Endothelial cell of umbilical vein (primary cell): ENCODE results near the gene PRSS22. TPM values are rescaled to one million over a fixed set of nuclear protein-coding genes. Genes with fewer than 3 reads are reported as not detected.

Experiments used
- BruUV-seq: library from RNA; stranded (reverse); fragments of 400-500 nt; replicated peaks from 2 replicates; lab custom pipeline; 2021; lab: Mats Ljungman, UMichigan
- CTCF ChIA-PET: fragments of 300-600, 350-600 bp; sonication (Branson Sonifier 250); formaldehyde crosslinking; loops from one replicate; lab custom pipeline; 2021; ENCODE audit warnings: antibody characterized with exemption, inconsistent platforms; lab: Charles Lee
- POLR2A ChIA-PET: fragments of 300-600, 350-600 bp; sonication (Branson Sonifier 250); formaldehyde crosslinking; loops from one replicate; lab custom pipeline; 2021; ENCODE audit warnings: antibody characterized with exemption, inconsistent platforms; lab: Charles Lee
- DNase-seq: peaks from one replicate; pipeline ENCODE4 v3.0.0-alpha.2; 2011; ENCODE audit warnings: low read depth, low spot score
- FAIRE-seq: peaks from 2 replicates; lab custom pipeline; 2011; peaks lifted over from hg19 to GRCh38; lab: Jason Lieb, UNC
- H2AFZ ChIP-seq: 2 replicates; pipeline ENCODE4 v1.6.0; 2012; ENCODE audit warnings: low read depth, low read length, control low read depth, inconsistent platforms
- H3K27ac ChIP-seq: 2 replicates; pipeline ENCODE4 v1.5.1; 2011; ENCODE audit warnings: low read depth, mild to moderate bottlenecking, control low read depth, low read length, moderate library complexity; ENCODE audit not compliant: insufficient read depth
- H3K27me3 ChIP-seq, 2 experiments: 2 replicates each; pipeline versions ENCODE4 v1.6.0 to v1.6.1; 2011; ENCODE audit warnings: low read length in 2 of 2, mixed read lengths in 1 of 2; ENCODE audit not compliant: control insufficient read depth in 2 of 2, insufficient read depth in 2 of 2
- H3K36me3 ChIP-seq, 2 experiments: 2 replicates in 1 of 2; 3 replicates in 1 of 2; pipeline ENCODE4 v1.5.1; 2011; ENCODE audit warnings: low read length in 2 of 2, mild to moderate bottlenecking in 1 of 2, moderate library complexity in 1 of 2; ENCODE audit not compliant: control insufficient read depth in 2 of 2, insufficient read depth in 2 of 2; ENCODE audit errors: extremely low read depth in 1 of 2
- H3K4me1 ChIP-seq: 3 replicates; pipeline ENCODE4 v1.5.1; 2011; ENCODE audit warnings: mild to moderate bottlenecking, low read length; ENCODE audit not compliant: control insufficient read depth, insufficient read depth; ENCODE audit errors: extremely low read depth
- H3K4me2 ChIP-seq: 2 replicates; pipeline ENCODE4 v1.6.1; 2011; ENCODE audit warnings: low read length, control low read depth, mixed read lengths; ENCODE audit not compliant: insufficient read depth
- H3K4me3 ChIP-seq, 3 experiments: fragments of 200-600 bp in 1 of 3; sonication (generic), shearing (Covaris generic) in 1 of 3; replicated peaks in 1 of 3; 2 replicates each; pipeline ENCODE4 v1.5.1; 2011 to 2016; ENCODE audit warnings: control low read depth in 3 of 3, low read length in 3 of 3, mild to moderate bottlenecking in 2 of 3, inconsistent platforms in 1 of 3, low read depth in 1 of 3, moderate library complexity in 1 of 3; ENCODE audit not compliant: insufficient read depth in 1 of 3
- H3K79me2 ChIP-seq: 2 replicates; pipeline ENCODE4 v1.6.0; 2012; ENCODE audit warnings: low read length, inconsistent platforms; ENCODE audit not compliant: control insufficient read depth, insufficient read depth
- H3K9ac ChIP-seq: replicated peaks from 2 replicates; pipeline ENCODE3; 2011; ENCODE audit warnings: low read length, control low read depth; ENCODE audit not compliant: insufficient read depth; ENCODE audit errors: extremely low read depth
- H3K9me1 ChIP-seq: replicated peaks from 3 replicates; pipeline ENCODE4 v1.6.0; 2011; ENCODE audit warnings: mild to moderate bottlenecking, low read length; ENCODE audit not compliant: control insufficient read depth, insufficient read depth; ENCODE audit errors: extremely low read depth
- H3K9me3 ChIP-seq: replicated peaks from 2 replicates; pipeline ENCODE4 v1.5.1; 2012; ENCODE audit warnings: low read length, inconsistent platforms; ENCODE audit not compliant: control insufficient read depth, insufficient read depth
- H4K20me1 ChIP-seq: replicated peaks from 2 replicates; pipeline ENCODE3; 2011; ENCODE audit warnings: mild to moderate bottlenecking, low read length; ENCODE audit not compliant: control insufficient read depth, insufficient read depth; ENCODE audit errors: extremely low read depth
- CTCF ChIP-seq, 2 donors: IDR thresholded peaks; 1 replicate in 1 of 2; 2 replicates in 1 of 2; pipeline ENCODE4 v1.5.1; 2011; ENCODE audit warnings: low read length in 2 of 2, mild to moderate bottlenecking in 2 of 2, moderate library complexity in 2 of 2, control low read depth in 1 of 2, inconsistent platforms in 1 of 2, low read depth in 1 of 2; ENCODE audit not compliant: insufficient read depth in 1 of 2; ENCODE audit errors: extremely low read depth in 1 of 2
- EZH2 ChIP-seq: IDR thresholded peaks from 2 replicates; pipeline ENCODE4 v1.6.1; 2012; ENCODE audit warnings: borderline replicate concordance, low read depth, mild to moderate bottlenecking, moderate library complexity, low read length, inconsistent platforms; ENCODE audit not compliant: severe bottlenecking
- FOS ChIP-seq: IDR thresholded peaks from 2 replicates; pipeline ENCODE4 v1.6.1; 2011; ENCODE audit warnings: mild to moderate bottlenecking, low read length, moderate library complexity, borderline replicate concordance; ENCODE audit not compliant: insufficient read depth
- GATA2 ChIP-seq: IDR thresholded peaks from 2 replicates; pipeline ENCODE4 v1.7.0; 2011; ENCODE audit warnings: low read depth, mild to moderate bottlenecking, moderate library complexity, mixed read lengths, low read length; ENCODE audit not compliant: insufficient read length, insufficient read depth
- JUN ChIP-seq: IDR thresholded peaks from 2 replicates; pipeline ENCODE4 v1.6.1; 2011; ENCODE audit warnings: borderline replicate concordance, low read depth; ENCODE audit not compliant: insufficient read length, insufficient read depth
- MAX ChIP-seq: IDR thresholded peaks from 2 replicates; pipeline ENCODE4 v1.6.1; 2011; ENCODE audit not compliant: insufficient read depth, insufficient read length
- MYC ChIP-seq: IDR thresholded peaks from one replicate; pipeline ENCODE4 v1.6.1; 2011; ENCODE audit warnings: mild to moderate bottlenecking, low read depth, low read length
- POLR2A ChIP-seq: IDR thresholded peaks from 2 replicates; pipeline ENCODE4 v1.6.1; 2012; ENCODE audit warnings: low read depth, mild to moderate bottlenecking, control low read depth, low read length
- POLR2AphosphoS5 ChIP-seq: IDR thresholded peaks from 2 replicates; pipeline ENCODE4 v1.6.1; 2012; ENCODE audit warnings: low read depth, mild to moderate bottlenecking, control low read depth, low read length, moderate library complexity; ENCODE audit not compliant: insufficient read depth
- dilution Hi-C: fragments of 300-500 bp; cut with MboI; formaldehyde crosslinking; loops from one replicate; pipeline ENCODE4 v1.15.0; 2019; ENCODE audit warnings: low sequenced_read_pairs; ENCODE audit not compliant: extremely low pct_ligation_motif_present
- intact Hi-C: fragments of 100-400 bp; cut with micrococcal nuclease; formaldehyde crosslinking; loops from one replicate; pipeline ENCODE4 v1.10.0; 2022
- polyA plus RNA-seq, 4 experiments: library from polyadenylated mRNA; depleted of rRNA in 3 of 4; stranded (reverse) in 3 of 4; unstranded in 1 of 4; fragments of >200 nt; gene quantifications; 2 replicates each; pipeline versions ENCODE4 v1.2.1 to v1.2.3, GENCODE V29; 2011 to 2012; ENCODE audit warnings: missing spikeins in 1 of 4
- total RNA-seq: library from RNA; stranded (reverse); gene quantifications from 2 replicates; pipeline ENCODE4 v1.2.3, GENCODE V29; 2021

The PRSS22 gene
- total and polyA plus RNA-seq, 2 donors (not counting 3 experiments of a cell fraction or from before 2014, with no cell fraction given) = not detected

GRCh38 chr16:2866431-2866830, 8.5 kb upstream of the PRSS22 start:
- Histone ChIP-seq H3K9ac (no peak overlapping the region), H3K4me1 (peaks cover 5% of the 10 kb centered on the region), H3K9me1 (no peaks in the 10 kb centered on the region), H3K4me2 (no peak overlapping the region), H2AFZ (no peak overlapping the region), H3K27me3 (peaks cover 0 to 2% of the 10 kb centered on the region in 2 experiments), H4K20me1 (no peaks in the 10 kb centered on the region), H3K27ac (no peak overlapping the region), H3K9me3 (no peaks in the 10 kb centered on the region), H3K79me2 (no peaks in the 10 kb centered on the region), H3K36me3 (no peaks in the 10 kb centered on the region), H3K4me3 (no peak overlapping the region)
- DNase-seq (no peak), FAIRE-seq (no peak)
- ChIA-PET CTCF (interaction anchor here (13.6 kb wide), 1 partner anchor 26 kb away, joined by 372 read pairs; no protein-coding TSS in a partner anchor), POLR2A (no interaction called here)
- BruUV-seq = no TSS peak
- dilution Hi-C loops (no loop called here), intact Hi-C loops (no loop called here)
- TF ChIP-seq POLR2AphosphoS5 (no peak), POLR2A (no peak), JUN (no peak), GATA2 (no peak), CTCF (IDR thresholded peaks at IDR 0.05; ENCODE audit: extremely low read depth in 1 of 2, insufficient read depth in 1 of 2, low read depth in 1 of 2, low read length in 2 of 2) (no peak), FOS (no peak), MYC (no peak), EZH2 (no peak), MAX (no peak)
